ENCODE measurements around the gene SFXN5.

DNA sequence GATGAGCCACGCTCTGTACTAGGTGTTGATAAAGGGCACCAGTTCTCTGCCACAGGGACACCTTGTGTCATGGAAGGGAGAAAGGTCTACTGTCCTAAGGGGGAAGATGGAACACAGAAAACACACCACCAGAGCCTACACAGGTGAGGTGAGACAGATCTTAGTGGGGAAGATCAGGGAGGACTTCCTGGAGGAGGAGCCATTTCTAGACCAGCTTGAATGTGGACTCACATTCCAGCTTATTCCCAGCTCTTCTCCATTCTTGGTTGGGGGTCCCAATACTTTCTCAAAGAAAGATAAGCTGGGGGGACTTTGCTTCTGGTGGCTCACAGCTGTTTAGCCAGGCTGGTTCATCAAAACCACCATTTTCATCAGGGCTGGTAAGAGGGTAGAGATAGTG, 118.0 kb downstream of the SFXN5 start:
- TF ChIP-seq, protein P1, sequence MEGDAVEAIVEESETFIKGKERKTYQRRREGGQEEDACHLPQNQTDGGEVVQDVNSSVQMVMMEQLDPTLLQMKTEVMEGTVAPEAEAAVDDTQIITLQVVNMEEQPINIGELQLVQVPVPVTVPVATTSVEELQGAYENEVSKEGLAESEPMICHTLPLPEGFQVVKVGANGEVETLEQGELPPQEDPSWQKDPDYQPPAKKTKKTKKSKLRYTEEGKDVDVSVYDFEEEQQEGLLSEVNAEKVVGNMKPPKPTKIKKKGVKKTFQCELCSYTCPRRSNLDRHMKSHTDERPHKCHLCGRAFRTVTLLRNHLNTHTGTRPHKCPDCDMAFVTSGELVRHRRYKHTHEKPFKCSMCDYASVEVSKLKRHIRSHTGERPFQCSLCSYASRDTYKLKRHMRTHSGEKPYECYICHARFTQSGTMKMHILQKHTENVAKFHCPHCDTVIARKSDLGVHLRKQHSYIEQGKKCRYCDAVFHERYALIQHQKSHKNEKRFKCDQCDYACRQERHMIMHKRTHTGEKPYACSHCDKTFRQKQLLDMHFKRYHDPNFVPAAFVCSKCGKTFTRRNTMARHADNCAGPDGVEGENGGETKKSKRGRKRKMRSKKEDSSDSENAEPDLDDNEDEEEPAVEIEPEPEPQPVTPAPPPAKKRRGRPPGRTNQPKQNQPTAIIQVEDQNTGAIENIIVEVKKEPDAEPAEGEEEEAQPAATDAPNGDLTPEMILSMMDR (IDR thresholded peaks at IDR 0.05), result no peak
- no peak for TF ChIP-seq POLR2A (IDR thresholded peaks at IDR 0.05)

Data from right lobe of liver (tissue), 4 donors.